HG03060 (cell line): ENCODE results near the gene RIN3.

Experiments
- ATAC-seq: cut with Tn5 transposase; IDR thresholded peaks from one replicate; pipeline ENCODE4 v1.9.1; 2021; ENCODE audit warnings: low read depth, moderate number of reproducible peaks; ENCODE audit not compliant: unreplicated experiment

Gene RIN3

DNA sequence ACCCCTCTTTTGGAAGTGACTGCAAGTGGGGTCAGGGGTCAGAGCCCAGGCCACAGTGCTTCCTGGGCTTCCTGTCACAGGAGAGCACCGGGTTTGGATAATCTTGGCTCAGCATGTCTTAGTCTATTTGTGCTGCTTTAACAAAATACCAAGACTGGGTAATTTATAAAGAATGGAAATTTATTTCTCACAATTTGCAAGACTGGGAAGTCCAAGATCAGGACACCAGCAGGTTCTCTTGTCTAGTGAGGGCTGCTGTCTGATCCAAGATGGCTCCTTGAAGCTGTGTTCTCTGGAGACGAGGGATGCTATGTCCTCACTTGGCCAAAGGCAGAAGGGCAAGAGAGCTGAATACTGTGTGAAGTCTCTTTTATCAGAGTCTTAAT, 74.1 kb downstream of the RIN3 start:
- ATAC-seq = no peak

DNA sequence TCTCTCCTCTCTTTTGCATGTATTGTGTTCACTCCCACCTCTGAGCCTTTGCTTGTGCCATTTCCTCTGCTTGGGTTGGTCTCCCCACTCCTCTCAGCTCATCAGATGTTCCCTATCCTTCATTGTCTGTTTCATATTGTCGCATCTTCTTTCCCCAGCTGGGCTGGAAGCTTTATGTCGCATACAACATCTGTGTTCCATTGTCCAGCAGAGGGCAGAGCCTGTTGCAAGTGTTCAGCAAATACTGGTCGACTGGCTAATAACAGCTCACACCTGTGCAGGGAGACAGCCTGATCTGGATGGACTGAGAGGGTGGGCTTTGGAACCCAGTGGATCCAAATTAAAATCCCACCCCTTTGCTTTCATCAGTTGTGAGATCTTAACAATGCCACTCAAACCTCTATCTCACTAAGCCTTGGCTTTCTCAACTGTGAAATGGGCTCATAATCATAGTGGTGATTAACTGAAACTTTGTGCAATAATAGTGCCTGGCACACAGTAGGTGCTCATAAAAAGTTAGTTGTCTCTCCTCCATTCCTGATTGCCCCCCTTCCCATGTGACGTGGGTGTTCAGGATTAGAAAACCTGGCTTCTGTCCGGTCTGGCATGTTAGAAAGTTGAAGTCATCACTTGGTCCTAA, 75.8 kb downstream of the RIN3 start:
- ATAC-seq = no peak

DNA sequence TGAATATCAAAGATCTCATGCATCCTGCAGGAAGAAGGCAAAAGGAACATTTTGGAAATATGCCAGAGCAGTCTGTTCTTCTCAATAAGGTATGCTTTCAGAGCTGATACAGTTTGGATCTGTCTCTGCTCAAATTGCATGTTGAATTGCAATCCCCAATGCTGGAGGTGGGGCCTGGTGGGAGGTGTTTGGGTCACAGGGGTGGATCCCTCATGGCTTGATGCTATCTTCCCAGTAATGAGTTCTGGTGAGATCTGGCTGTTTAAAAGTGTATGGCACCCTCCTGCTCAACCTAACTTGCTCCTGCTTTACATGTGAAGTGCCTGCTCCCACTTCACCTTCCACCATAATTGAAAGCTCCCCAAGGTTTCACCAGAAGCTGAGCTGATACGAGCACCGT, 76.6 kb downstream of the RIN3 start:
- ATAC-seq = no peak

DNA sequence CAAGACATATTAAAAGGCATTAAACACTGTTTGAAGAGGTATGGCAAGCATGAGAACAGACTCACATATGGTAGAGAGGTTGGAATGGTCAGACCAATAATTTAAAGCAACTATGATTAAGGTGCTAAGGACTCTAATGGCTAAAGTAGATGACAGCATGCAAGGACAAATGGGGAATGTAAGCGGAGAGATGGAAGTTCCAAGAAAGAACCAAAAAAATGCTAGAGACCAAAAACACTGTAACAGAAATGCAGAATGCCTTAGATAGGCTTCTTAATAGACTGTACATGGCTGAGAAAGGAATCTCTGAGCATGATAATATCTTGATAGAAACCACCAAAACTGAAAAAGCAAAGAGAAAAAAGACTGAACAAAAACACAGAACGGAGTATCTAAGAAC, 77.4 kb downstream of the RIN3 start:
- ATAC-seq = no peak

DNA sequence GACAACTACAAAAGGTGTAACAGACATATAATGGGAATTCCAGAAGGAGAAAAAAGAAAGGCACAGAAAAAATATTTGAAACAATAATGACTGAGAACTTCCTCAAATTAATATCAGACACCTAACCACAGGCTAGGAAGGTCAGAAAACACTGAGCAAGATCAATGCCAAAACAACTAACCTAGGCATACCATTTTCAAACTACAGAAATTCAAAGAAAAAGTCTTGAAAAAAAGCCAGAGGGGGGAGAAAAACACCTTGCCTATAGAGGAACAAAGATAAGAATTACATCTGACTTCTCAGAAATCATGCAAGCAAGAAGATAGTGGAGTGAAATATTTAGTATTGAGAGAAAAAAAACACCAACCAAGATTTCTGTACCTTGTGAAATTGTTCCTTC, 77.8 kb downstream of the RIN3 start:
- no peak for ATAC-seq

DNA sequence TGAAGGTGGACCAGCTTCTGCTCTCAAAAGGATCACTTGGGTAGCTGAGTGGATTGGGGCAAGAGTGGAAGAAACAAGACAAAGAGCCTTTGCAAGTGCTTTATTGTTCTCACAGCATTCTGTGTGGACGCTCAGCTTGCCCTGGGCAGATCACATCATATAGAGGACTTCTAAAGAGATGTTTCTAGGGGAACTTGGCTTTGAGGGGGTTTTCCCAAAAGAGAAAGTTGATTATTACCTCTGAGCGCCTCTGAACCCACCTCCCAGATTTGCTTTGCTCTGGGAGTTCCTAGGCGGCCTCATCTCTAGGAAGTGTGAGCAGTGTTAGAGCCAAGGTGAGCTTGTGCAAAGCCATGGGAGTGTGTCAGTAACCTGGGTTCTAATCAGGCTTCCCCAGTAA, 81.7 kb downstream of the RIN3 start:
- ATAC-seq = no peak

DNA sequence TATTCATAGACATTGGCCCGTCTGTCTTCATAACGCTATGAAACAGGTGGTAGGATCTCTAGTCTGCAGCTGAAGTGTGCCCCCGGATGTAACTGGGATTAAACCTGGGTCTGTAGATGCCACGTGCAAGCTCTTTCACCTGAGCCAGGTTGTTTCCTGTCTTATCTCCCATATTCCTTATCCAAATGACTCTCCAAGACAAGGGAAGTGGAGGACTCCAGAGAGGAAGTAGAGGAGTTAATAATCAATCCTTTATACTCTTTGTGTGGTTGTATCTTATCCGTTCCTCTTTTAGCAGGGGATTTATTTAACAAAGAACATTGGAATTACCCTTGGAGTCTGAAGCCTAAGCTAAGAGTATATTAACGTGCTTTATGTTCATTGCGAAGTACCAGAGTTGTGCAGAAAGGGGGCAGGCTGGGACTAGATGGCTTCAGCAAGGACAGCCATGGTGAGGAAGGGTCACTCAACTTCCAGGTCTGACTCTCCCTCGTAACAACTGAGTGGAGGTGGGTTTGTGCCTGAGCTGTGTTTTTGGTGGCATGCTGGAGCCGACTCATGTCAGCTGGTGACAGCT, 82.8 kb downstream of the RIN3 start:
- no peak for ATAC-seq

DNA sequence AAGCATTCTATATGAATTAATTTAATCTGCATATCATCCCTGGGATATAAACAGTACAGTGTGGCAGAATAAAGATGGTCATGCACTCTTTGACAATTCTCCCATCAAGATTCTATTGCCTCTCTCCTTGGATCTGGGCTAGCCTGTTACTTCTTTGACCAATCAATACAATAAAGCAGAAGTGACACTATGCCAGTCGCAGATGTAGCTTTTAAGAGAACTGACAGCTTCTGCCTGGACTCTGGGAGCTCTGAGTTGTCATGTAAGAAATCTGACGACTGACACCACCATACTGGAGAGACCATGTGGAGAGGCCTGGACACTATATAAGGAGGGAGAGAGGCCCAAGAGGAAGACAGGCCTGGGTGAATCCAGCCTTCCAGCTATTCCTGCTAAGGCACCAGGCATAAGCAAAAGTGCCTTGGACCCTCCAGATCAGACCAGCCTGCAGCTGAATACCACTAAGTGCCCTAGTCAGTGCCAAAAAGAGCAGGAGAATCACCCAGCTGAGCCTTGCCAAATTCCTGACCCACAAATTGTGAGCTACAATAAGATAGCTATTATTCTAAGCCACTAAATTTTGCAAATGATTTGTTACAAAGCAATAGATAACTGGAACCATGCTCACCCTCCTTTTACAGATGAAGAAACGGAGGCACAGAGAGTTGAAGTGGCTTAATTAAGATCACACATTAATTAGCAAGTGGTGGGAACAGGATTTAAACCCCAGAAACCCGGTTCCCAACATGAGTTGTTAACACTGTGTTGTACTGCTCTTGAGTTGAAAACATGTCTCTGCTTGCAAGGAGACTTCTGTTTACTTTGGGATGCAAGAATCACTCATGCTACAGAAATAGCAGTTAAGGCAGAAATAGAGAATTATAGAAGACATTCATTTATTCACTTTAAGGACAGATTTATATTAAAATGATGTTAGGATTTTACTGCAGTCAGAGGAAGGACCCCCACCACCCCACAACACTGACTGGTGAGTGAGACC, 84.6 kb downstream of the RIN3 start:
- no peak for ATAC-seq

DNA sequence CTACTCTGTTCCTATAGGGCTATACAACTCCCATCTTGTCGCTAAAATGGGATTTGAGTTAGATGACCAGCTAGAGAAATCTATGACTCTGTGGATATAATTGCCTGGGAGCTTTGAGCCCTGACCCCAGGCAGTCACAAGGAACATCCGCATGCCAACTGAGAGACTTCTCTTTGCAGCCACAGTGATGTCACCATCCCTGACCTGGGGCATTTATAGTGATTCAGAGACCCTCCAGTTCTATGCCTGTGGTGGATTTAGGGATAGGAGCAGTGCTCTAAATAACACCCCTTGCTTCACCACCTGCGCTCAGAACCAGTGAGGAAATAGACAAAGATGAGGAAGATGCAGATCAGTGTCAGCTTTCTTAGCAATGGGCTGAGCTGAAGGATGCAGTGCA, 86.2 kb downstream of the RIN3 start:
- no peak for ATAC-seq

DNA sequence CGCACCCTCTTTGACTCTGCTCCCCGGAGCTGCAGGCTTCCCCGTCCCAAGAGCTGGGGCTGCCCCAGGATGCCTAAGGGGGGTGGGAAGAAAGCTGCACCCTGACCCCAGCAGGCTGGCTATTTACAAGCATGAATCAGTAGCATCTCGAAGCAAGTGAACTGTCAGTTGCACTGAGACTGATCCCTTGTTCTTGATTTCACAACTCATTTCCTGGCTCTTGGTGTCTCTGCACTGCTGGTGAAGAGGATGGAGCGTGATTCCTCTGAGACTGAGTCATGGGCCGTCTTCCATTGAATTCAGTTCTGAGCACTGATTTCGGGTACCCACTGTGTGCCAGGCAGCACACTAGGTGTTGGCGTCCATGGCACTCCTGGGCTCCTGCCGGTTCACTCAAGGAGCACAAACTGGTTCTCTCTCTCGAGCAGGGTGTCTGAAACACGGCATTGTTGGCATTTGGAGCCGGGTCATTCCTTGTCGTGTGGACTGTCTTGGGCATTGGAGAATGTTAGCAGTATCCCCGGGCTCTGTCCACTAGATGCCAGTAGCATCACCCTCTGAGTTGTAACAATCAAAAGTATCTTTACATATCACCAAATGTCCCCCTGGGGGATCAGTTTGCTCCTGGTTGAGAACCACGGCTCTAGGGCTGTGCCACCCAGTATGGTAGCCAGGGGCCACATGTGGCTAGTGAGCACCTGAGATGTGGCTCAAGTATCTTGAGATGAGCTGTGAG, 86.9 kb downstream of the RIN3 start:
- no peak for ATAC-seq

DNA sequence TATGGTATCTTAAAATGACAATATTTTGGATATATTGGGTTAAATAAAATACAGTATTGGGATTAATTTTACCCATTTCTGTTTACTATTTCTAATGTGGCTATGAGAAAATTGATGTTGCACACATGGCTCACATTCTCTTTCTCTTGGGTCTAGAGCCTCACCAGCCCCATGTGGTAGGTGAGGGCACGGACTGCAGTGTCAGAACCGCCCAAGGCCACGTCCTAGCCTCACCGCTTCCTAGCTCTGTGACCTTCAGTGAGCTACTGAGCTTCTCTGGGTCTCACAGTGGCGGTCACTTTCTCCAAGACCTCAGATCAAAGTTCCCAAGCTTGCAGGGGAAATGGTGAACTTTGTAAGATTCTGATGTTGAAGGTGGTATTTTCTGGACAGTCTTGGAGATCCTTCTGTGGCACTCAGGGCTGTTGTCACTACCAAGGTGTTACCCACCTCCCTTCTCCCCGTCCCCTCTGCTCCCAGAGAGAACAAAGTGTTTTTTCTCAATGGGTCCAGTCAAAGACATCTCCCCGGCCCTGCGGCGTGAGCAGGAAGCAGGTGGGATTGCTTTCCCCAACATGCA, 87.6 kb downstream of the RIN3 start:
- ATAC-seq = no peak

DNA sequence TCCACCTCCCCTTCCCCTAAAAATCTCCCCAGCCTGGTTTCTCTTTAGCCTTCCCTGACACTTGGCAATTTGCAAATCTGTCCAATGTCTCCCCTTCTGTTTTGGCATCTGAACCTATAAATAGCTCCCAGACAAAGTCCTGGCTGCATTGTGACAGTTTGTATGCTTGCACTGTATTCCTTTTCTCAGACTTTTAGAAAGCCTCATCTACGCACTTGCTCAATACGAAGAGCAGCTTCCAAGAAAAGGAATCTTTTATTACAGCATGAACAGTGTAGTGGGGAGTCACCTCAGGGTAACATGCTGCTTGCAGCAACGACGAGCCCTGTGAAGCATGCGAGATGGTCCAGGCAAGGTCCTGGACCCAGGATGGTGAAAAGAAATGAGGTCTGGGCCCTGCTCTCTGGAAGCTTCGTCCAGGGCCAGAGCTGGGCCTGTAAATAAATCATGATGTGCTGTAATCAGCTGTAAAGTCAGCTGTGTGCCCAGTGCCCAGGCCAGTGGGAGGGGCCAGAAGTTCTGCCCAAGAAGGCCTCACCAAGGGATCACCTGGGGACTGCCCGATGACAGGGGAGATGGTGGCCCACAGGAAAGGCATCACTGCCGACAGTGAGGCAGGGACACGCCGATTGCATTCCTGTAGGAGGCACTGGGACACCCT, 88.3 kb downstream of the RIN3 start:
- ATAC-seq = no peak

DNA sequence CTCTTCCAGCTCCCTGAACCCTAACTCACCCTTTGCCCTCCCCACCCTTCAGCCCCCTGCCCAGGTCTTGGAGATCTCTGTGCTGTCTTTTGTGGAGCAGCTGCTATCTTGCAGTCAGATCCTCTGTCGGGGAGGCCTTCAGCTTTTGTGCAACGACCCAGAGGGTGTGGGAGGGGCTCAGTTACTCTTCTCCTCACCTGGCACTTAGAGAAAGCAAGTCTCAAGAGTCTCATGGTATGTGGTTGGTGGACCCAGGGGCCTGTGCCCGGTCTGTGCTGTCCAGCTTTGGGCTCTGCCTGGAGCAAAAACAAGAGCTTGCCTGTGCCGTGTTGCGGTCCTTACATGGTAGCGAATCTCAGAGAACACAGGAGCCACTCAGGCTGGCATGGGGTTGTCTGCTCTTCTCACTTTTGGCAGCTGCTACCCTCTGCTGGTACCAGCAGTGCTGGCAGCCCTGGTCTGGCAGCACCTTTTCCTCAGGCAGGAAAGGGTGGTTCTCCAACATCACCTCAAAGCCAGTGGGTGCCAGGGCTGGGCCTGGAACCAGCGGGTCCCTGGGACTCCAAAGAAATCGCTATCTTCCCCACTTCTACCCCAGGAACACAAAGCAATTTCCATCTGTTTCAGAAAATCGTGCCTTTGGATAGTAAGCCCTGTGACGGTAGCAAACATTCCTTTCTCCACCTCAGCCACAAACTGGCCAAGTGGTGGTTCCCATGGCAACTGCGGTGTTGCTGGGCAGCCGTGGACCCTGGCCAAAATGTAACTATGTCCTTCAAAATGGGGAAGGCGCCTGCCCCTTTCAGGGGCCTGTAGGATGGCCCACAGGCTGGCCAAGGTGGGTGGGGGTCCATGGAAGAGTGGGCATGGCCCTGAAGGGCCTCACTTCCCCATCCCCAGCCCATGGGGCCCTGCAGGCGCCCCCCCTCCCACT, 90.0 kb downstream of the RIN3 start:
- no peak for ATAC-seq

DNA sequence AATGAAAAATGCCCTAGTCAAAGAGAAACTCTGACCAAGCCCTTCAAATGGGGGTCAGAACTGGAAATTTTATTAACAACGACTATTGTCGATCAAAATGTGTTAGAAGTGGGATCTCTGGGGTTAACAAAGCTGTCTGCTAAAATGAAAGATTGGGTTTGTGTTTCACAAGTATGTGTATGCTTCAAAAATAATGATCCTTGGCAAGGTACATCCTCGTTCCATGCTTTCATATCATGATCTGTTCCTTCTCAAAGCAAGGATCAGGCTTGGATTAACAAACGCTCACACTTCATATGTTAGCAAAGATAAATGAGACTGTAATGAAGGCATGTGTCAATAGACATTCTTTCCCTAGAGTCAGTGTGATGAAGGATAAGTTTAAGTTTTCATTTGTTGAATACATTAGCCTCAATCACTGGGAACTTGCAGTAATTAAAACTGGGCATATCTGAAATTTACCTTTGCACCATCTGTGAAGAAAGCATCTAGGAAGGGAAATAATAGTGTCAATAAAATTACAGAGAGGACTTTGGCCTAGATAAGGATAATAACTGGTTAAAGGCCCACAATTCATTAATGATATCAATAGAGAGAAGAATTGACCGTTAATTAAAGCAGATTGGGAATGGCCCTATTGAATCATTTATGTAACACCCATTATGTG, 91.8 kb downstream of the RIN3 start:
- no peak for ATAC-seq

DNA sequence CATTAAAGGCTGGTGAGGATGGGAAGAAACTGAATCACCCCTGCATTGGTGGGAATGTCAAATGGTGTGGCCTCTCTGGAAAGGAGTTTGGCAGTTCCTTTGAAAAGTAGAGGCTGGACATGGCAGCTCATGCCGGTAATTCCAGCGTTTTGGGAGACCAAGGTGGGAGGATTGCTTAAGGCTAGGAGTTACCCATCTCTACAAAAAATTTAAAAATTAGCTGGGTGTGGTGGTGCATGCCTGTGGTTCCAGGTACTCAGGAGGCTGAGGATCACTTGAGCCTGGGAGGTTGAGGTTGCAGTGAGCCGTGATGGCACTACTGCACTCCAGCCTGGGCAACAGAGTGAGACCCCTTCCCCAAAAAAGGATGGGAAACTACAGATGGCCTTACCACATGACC, 93.7 kb downstream of the RIN3 start:
- no peak for ATAC-seq

DNA sequence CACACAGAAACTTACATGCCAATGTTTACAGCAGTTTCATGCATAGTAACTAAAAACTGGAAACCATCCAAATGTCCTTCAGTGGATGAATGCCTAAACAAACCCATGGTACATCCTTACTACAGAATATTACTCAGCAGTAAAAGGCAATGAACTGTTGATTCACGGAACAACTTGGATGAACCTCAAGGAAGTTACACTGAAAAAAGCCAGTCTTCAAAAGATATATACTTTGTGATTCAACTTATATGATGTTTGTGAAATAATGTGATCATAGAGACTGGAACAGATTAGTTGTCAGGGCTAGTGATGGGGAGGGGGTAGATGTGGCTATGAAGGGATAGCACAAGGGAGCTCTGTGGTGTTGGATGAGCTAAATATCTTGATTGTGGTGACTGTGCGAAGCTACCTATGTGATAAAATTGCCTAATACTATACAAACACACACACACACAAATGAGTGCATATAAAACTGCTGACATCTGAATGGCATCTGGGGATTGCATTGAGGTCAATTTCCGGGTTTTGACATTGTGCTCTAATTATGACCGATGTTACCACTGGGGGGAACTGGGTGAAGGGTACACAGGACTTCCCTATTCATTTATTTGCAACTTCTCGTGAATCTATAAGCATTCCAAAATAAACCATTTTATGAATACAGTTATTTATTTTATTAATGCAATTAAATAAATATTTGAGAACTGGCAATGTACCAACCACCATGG, 94.3 kb downstream of the RIN3 start:
- ATAC-seq = no peak

DNA sequence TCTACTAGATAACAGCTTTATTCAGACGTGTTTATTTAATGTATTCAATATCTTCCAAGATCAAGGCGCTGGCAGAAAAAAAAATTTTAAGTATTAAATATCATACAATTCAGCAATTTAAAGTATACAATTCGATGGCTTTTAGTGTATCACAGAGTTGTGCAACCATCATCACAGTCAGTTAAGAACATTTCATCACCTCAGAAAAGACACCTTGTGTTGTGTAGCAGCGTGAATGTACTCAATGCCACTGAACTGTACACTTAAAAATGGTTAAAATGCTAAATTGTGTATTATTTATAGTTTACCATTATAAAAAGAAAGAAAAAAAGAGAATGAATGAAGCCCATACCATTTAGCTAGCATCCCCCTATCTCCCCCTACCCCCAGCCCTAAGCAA, 96.4 kb downstream of the RIN3 start:
- ATAC-seq = no peak

DNA sequence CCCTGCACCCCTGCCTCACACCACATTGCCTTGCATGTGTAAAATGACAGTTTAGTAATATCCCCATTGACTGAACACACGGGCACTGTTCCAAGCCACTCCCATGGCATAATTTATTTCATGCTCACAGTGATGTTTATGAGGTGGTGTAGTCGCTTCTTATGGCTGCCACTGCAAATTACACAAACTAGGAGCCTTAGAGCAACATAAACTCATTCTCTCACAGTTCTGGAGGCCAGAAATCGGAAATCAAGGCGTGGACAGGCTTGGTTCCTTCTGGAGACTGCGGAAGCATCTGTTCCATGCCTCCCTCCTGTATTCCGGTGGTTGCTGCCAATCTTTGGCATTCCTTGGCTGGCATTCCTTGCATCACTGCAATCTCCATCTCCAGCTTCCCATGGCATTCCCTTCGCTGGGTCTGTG, 97.3 kb downstream of the RIN3 start:
- ATAC-seq = no peak
